HG03039 (cell line): ENCODE measurements around the gene PCNX2.

ENCODE experiments used
- ATAC-seq: cut with Tn5 transposase; IDR thresholded peaks from one replicate; pipeline ENCODE4 v1.9.1; 2021; ENCODE audit warnings: mild to moderate bottlenecking, moderate library complexity; ENCODE audit not compliant: unreplicated experiment

PCNX2 gene

GRCh38 chr1:233295237-233295974 lies at the start of gene PCNX2:
PCNX2 (minus strand) TSS chr1:233295725; CDS start chr1:233295478, 247 bp downstream.
- ATAC-seq = peak; percentile 87

- no peak for ATAC-seq
Observed at GRCh38 chr1:233343262-233343661, 47.7 kb upstream of the PCNX2 start.

- no peak for ATAC-seq
Observed at GRCh38 chr1:233342086-233342485, 46.6 kb upstream of the PCNX2 start.

DNA sequence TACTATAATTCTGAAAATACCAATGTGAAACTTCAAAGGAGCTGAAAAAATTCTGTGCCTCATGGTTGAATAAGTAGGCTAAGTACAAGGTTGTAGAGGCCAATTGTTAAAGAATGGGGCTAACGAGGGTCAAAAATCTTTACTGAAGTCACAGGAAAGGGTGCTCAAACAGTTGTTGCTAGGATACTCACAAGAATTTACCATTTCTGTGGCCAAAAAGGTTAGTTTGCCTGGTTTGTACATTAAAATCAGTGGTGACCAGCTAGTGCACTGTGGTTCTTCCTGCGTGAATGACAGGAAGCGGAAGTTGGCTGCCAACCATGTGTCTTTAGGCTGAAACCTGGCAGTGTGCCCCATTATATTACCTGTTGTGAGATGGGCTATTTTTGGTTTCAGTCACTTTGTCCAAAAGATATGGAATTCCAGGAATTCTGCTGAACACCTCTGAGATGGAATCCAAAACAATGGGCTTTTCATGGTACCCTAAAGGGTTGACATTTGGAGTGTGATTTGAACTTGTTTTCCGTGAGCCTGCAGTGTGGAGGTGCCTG lies 45.5 kb upstream of the PCNX2 start:
- ATAC-seq = no peak

GRCh38 chr1:233340031-233340555 lies 44.6 kb upstream of the PCNX2 start:
- ATAC-seq = no peak

DNA sequence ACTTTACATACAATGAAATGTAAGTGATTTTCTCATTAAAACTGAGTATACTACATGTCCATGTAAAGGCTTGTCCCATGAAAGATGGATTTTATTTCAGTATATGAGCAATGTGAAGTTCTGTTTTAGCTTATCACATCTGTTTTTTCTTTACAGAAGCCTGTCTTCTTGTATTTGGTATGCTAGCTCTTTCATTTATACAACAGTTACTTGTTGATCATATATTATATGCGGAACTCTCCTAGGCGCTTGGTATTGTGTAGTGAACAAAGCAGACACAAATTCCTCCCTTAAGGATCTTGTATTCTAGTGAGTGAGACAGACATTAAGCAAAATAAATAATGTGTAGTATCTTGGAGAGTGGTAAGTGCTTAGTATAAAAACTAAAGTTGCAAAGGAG lies 42.6 kb upstream of the PCNX2 start:
- no peak for ATAC-seq

- ATAC-seq = no peak
Observed at GRCh38 chr1:233337505-233337904, 42.0 kb upstream of the PCNX2 start.

- no peak for ATAC-seq
Observed at GRCh38 chr1:233336554-233337456, 41.3 kb upstream of the PCNX2 start.

GRCh38 chr1:233334092-233334491 lies 38.6 kb upstream of the PCNX2 start:
- ATAC-seq = no peak

- ATAC-seq = no peak
Observed at GRCh38 chr1:233333086-233333485, 37.6 kb upstream of the PCNX2 start.

- ATAC-seq = no peak
Observed at GRCh38 chr1:233331676-233332519, 36.4 kb upstream of the PCNX2 start.

- ATAC-seq = no peak
Observed at GRCh38 chr1:233328142-233328921, 32.8 kb upstream of the PCNX2 start.

DNA sequence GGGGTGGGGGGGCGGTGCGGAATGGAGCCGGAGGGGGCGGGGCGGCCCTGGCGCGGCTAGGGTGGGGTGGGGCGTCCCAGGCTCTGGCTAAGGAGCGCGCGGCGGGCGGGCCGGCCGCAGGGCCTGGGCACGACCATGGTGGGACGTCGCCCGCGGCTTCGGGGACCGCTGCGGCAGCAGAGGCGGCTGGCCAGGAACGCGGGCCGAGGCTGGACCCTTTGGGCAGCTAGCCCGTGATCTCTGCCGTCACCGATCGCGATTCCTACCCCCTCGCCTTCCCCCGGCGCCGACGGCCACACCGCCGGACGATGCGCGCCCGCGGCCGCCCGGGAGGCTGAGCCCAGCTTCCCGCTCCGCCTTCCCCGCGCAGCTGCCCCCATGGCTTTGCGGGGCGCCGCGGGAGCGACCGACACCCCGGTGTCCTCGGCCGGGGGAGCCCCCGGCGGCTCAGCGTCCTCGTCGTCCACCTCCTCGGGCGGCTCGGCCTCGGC lies 32.2 kb upstream of the PCNX2 start, which contains the start of gene MAP3K21:
Gene MAP3K21, plus strand, starts transcription at position 74 of the 491 bp plus-strand sequence. Its CDS starts 305 bp downstream, at position 379.
- peak; percentile 32 for ATAC-seq

GRCh38 chr1:233326811-233327650 lies 31.5 kb upstream of the PCNX2 start:
- peak; percentile 94 for ATAC-seq

- no peak for ATAC-seq
Observed at GRCh38 chr1:233326319-233326718, 30.8 kb upstream of the PCNX2 start.

DNA sequence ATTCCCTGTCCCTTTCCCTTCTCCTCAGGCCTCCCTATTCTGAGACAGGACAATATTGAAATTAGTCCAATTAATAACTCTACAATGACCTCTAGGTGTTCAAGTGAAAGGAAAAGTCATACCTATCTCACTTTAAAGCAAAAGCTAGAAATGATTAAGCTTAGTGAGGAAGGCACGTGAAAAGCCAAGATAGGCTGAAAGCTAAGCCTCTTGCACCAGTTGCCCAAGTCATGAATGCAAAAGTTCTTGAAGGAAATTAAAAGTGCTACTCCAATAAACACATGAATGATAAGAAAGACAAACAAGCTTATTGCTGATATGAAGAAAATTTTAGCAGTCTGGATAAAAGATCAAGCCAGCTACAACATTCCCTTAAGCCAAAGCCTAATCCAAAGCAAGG lies 28.2 kb upstream of the PCNX2 start:
- ATAC-seq = no peak

DNA sequence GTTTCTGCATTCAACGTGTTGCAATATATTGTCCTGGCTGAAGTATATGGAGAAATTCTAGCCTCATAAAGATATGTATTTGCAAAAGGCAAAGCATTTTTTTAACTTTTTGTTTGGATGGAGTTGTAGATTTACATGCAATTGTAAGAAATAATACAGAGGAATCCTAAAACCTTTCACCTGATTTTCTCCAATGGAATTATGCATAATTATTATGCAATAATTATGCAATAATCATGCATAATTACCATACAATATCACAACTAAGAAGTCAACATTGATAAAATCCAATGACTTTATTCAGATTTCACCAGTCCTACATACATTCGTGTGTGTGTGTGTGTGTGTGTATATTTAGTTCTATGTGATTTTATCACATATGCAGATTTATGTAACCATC lies 24.5 kb upstream of the PCNX2 start:
- ATAC-seq = no peak

- ATAC-seq = no peak
Observed at GRCh38 chr1:233319272-233319671, 23.7 kb upstream of the PCNX2 start.

DNA sequence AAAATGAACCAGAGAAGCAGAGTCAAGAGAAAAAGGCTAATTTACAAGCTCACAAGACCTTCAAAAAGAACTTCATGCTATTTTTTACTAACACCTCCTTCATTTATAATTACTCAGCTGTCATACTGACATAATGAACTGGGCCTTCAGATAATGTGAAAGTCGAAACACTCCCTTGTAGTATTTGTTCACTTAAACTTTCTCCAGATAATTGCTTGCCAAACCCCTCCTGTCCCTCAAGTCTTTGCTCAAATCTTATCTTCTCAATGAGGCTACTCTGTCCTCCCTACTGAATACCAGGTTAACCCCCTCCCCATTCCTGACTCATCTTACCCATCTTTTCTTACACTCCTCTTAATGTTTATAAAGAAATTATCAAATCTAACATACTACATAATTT lies 20.9 kb upstream of the PCNX2 start:
- ATAC-seq = no peak
